HG03097 (cell line): ENCODE data around the gene PALLD.

ENCODE experiments used
- ATAC-seq: cut with Tn5 transposase; IDR thresholded peaks from one replicate; pipeline ENCODE4 v1.9.1; 2021; ENCODE audit not compliant: unreplicated experiment, low FRiP score

Gene PALLD

DNA sequence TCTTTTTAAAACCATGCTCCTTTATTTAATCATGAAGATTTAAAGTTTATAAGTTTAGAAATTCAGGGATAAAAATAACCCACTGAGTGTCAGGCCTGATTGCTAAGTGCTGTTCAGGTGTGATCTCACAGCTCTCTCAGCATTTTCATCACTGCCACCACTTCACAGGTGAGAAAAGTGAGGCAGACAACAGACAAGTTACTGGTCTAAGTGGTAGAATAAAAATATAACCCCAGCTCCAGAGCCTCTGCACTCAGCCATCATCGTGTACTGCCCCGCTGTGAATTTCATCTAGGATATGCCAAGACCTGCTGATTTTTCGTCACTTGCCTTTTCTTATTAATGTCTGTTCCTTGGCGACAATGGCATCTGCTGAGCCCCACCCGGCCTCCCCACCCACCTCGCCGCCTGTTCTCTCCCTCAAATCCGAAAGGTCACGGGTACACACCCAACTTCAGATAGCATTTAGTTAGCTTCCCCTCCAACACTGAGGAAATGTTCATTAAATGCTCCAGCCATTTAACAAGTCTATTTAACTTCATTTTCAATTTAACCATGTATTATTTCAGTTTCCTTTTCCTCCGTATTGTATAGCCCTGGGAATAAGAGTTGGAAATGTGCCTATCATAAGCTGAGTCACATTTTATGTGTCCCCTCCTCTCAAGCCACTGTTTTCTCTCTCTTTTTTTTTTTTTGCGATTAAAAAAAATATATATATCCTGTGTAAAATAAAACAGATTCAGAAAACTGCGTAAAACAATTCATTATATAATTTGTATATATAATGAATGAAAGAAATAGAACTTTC lies 276.7 kb downstream of the PALLD start:
- ATAC-seq: no peak

DNA sequence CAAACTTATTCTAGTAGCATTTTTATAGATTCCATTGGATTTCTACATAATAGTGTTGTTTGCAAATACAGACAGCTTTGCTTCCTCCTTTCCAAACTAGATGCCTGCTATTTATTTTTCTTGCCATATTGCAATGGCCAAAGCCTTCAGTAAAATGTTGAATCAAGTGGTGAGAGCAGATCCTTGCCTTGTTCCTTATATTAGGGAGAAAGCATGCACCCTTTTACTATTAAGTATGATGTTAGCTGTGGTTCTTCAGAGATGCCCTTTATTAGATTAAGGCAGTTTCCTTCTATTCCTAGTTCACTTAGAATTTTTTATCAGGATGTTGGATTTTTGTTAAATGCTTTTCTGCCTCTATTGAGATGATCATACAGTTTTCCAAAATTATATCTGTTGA lies 279.5 kb downstream of the PALLD start:
- no peak for ATAC-seq

- ATAC-seq: no peak
These were observed 280.6 kb downstream of the PALLD start for GRCh38 chr4:168777277-168777965.

GRCh38 chr4:168781341-168781740 lies 284.5 kb downstream of the PALLD start:
- ATAC-seq: no peak

DNA sequence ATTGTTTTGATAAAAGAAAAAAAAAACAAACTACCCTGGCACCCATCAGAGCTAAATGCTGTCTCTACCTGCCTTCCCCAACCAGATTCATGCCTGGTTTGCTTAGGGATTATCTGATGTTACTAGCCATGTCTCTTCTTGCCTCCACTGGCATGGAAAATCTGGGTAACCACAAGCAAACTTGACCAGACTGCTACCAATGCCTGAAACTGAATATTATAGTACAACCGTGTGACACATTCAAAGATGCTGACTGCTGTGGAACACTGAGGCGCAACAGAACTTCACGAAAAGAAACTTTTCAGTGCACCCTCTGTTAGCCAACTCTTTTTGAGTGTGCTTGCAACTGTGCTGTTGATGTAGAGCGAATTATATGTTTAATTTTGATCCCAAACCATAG lies 285.1 kb downstream of the PALLD start:
- no peak for ATAC-seq

- ATAC-seq: no peak
These were observed 285.6 kb downstream of the PALLD start for GRCh38 chr4:168782439-168782838.

- no peak for ATAC-seq
These were observed 288.1 kb downstream of the PALLD start for GRCh38 chr4:168784786-168785461.

DNA sequence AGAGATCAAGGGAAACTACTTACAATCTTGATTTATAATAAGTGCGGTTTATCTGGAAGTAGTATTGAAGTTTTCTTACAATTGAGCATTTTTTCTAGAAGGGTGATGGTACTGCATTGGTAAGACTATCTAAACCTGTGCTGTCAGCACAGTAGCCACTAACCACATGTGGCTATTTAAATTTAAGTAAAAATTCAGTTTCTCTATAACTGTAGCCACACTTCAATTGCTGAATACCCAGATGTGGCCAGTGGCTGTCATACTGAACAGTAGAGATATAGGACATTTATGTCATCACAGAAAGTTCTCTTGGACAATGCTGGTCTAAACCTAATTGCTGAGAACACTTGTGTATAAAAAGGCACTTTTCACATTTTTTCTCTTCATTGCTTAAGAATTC lies 290.5 kb downstream of the PALLD start:
- ATAC-seq: no peak

- no peak for ATAC-seq
These were observed 291.1 kb downstream of the PALLD start for GRCh38 chr4:168787801-168788595.

DNA sequence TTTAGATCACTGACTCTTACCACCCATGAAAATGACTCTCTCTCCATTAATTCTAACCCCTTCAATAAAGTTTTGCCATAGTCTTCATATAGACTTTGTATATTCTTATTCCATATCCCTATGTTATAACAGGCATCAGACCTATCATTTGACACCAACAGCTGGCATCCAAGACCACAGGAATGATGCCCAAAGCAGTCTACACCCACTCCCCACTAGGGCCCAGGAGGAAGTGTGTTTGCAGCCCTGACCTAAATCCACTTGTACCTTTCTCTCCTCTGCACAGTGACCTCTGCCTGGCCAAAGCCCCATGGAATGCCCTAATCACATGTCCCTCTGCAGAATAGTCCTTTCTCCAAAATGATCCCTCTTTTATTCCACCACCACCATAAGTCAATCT lies 294.0 kb downstream of the PALLD start:
- no peak for ATAC-seq

DNA sequence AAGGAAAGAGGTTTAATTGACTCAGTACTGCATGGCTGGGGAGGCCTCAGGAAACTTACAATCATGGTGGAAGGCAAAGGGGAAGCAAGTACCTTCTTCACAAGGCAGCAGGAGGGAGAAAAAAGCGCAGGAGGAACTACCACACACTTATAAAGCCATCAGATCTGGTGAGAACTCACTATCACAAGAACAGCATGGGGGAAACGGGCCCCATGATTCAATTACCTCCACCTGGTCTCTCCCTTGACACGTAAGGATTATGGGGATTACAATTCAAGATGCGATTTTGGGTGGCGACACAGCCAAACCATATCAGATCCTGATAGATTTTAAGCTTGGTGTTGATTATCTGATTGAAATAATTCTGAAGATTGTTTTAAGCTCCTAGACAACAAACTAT lies 294.5 kb downstream of the PALLD start:
- ATAC-seq: no peak

DNA sequence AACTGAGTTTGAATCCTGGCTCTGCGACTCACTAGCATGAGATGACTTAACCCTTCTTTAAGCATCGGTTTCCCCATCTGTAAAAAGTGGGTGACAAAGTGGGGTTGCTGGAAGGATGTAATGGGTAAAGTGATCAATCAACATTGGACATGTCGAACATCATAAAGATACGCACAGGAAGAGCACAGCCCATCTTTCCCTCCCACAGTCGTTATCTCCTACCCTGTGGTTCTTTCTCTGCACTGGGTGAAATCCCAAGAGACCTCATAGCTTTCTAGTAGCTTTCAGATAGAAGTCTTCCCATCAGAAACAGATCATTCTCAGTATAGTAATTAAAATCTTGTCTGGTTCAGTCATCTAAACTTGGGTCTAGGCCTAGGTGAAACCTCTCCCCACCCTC lies 296.7 kb downstream of the PALLD start:
- no peak for ATAC-seq

DNA sequence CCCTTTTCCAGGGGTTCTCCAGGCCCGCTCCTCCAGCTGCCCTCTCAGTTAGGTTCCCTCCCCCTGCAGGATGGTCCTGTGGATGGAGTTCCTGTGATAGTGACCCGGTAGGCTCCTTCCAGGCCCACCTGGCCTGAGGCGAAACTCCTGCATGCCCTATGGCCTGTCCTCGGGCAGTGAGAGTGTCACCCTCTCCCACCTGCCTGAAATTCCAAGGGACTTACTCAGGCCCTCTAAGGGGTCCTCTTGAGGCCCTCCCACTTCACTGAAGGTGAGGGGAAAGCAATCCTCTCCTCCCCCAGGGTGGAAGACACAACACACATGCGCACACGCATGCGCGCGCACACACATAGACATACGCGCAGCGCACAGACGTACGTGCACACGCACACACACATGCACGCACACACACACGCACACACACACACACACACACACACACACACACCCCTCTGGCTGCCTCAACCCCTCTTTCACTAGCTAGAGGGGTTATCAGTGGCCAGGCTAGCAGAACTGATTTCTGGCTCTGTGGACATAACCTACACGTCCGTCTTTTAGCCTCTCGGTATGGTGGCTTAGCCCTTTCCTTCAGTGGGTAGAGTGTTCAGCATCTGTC lies 297.3 kb downstream of the PALLD start:
- no peak for ATAC-seq

DNA sequence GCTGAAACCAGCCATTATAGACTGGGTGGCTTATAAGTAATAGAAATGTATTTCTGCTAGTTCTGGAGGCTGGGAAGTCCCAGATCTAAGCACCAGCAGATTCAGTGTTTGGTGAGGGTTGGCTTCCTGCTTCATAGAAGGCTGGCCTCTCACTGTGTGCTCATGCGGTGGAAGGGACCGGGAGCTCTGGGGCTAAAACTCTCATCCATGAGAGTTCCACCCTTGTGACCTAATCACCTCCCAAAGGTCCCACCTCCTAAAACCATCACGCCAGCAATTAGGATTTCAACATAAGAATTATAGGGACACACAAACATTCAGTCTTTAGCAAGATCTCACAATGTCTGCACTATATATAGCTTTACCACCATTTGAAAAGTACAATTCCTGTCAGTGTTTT lies 298.0 kb downstream of the PALLD start:
- no peak for ATAC-seq

- no peak for ATAC-seq
These were observed 298.5 kb downstream of the PALLD start for GRCh38 chr4:168795346-168795745.

GRCh38 chr4:168796362-168797106 lies 299.7 kb downstream of the PALLD start:
- ATAC-seq: no peak

- ATAC-seq: no peak
These were observed 300.3 kb downstream of the PALLD start for GRCh38 chr4:168797194-168797593.

- ATAC-seq: no peak
These were observed 301.0 kb downstream of the PALLD start for GRCh38 chr4:168797738-168798375.

GRCh38 chr4:168800926-168801325 lies 304.1 kb downstream of the PALLD start:
- ATAC-seq: no peak
